ENCODE data around the gene SLC15A4.

Gene SLC15A4

DNA sequence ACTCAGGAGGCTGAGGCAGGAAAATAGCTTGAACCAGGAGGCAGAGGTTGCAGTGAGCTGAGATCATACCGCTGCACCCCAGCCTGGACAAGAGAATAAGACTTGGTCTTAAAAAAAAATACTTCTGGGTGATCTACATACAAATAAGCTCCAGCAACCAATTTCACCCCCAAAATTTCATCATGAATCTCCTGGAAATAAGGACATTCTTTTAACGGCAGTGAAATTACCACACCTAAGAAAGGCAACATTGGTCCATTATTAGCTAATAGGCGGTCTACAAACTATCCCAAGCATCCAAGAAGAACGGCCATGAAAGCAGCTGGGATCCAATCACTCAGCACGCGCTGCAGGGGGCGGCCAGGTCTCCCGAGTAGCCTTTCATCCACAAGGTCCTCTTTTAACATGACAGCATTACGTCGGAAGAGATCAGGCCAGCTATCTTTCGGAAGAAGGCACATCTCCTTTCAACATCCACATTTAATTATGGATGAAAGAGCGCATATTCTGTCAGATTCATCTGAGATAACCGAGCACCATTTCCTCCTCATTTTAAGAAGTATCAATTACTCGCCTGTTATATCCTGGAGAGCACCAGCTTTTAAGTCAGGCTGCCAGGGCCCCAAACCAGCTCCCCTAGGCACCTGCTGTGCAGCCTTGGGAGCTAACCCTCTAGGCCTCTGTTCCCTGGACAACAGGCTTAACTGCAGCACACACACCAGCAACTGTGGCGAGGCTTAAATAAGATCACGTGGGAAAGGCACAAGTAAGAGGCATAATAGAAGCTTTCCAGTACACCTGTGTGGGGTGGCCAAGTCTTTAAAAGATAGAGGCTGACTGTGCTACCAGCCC, 4.2 kb downstream of the SLC15A4 start:
- Histone ChIP-seq H3K27me3 (ENCODE audit: low read length) (no peaks in the 10 kb centered on the region), H3K9me3 (ENCODE audit: insufficient read depth, low read length) (no peaks in the 10 kb centered on the region), H3K79me2 (ENCODE audit: insufficient read depth, low read length) (peaks cover 89% of the 10 kb centered on the region), H3K4me3 (ENCODE audit: insufficient read depth, low read length, poor library complexity, severe bottlenecking) (no peak overlapping the region), H3K4me2 (ENCODE audit: low read depth, low read length, poor library complexity, severe bottlenecking) (peak overlapping the region; percentile 99), H2AFZ (ENCODE audit: low read depth, low read length, severe bottlenecking) (no peak overlapping the region), H3F3A (ENCODE audit: insufficient read depth) (peaks cover 52% of the 10 kb centered on the region), H3K27ac (ENCODE audit: low read depth, low read length) (peak overlapping the region; percentile 98), H3K9me2 (replicated peaks; ENCODE audit: insufficient read depth, low read length) (no peaks in the 10 kb centered on the region), H4K20me1 (ENCODE audit: low read depth, low read length) (peaks cover 6% of the 10 kb centered on the region; the same call in 1 of the 2 replicates), H3K9ac (ENCODE audit: low read length) (peak overlapping the region; percentile 97; the same call in 1 of the 2 replicates), H3K36me3 (ENCODE audit: low read length) (0 out of 2 replicates have a peak, but pooled peaks cover 5% of the 10 kb centered on the region)
- no peak for TF ChIP-seq EZH2phosphoT487 (conservative IDR thresholded peaks at IDR 0.05; ENCODE audit: low read length)
- TF ChIP-seq, protein P1, sequence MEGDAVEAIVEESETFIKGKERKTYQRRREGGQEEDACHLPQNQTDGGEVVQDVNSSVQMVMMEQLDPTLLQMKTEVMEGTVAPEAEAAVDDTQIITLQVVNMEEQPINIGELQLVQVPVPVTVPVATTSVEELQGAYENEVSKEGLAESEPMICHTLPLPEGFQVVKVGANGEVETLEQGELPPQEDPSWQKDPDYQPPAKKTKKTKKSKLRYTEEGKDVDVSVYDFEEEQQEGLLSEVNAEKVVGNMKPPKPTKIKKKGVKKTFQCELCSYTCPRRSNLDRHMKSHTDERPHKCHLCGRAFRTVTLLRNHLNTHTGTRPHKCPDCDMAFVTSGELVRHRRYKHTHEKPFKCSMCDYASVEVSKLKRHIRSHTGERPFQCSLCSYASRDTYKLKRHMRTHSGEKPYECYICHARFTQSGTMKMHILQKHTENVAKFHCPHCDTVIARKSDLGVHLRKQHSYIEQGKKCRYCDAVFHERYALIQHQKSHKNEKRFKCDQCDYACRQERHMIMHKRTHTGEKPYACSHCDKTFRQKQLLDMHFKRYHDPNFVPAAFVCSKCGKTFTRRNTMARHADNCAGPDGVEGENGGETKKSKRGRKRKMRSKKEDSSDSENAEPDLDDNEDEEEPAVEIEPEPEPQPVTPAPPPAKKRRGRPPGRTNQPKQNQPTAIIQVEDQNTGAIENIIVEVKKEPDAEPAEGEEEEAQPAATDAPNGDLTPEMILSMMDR (IDR thresholded peaks at IDR 0.05; ENCODE audit: insufficient read depth, low read length, poor library complexity, severe bottlenecking) = no peak

DNA sequence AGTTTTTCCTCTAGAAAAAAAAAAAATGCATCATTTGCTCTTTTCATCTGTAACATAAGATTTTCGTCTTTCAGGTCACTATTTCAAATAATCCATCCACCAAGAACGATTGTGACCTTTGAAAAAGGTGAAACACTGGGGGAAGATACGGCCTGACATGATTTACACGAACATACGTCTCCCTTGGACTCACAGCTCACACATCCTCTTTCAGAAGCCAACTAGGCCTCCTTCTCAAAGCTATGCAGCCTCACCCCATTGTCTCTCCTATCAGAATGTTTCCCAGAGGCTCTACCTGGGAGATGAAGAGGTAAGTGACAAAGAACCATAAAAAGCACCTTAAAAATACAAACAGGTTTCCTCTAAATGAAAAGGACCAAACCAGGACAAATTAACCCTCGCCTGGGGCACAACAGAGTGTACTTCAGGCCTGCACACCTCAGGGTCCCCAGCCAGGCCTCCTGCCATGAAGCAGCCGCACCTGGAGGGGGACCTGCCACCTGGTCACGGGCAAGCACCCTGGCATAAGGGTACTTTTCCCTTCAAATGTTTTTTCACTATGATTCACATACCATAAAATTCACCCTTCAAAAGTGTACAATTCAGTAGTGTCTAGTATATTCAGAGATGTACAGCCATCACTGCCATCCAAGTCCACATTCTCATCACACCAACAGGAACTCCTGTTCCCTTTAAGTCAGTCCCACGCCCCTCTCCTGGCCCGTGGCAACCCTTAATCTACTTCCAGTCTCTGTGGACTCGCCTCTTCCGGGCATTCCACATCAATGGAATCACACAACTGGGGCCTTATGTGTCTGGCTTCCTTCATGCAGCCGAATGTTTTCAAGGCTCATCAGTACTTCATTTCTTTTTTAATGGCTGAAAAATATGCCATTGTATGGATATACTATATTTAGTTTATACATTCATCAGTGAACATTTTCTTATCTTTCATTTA, 5.4 kb downstream of the SLC15A4 start:
- Histone ChIP-seq H3K27ac (ENCODE audit: low read depth, low read length) (peak overlapping the region; percentile 98), H3K4me3 (ENCODE audit: insufficient read depth, low read length, poor library complexity, severe bottlenecking) (peak overlapping the region; percentile 38), H4K20me1 (ENCODE audit: low read depth, low read length) (peaks cover 6% of the 10 kb centered on the region; the same call in 1 of the 2 replicates), H3K79me2 (ENCODE audit: insufficient read depth, low read length) (peaks cover 100% of the 10 kb centered on the region), H3K36me3 (ENCODE audit: low read length) (peaks cover 11% of the 10 kb centered on the region), H2AFZ (ENCODE audit: low read depth, low read length, severe bottlenecking) (no peak overlapping the region), H3K27me3 (ENCODE audit: low read length) (no peaks in the 10 kb centered on the region), H3K4me2 (ENCODE audit: low read depth, low read length, poor library complexity, severe bottlenecking) (peak overlapping the region; percentile 99), H3K9ac (ENCODE audit: low read length) (peak overlapping the region; percentile 41), H3K9me2 (replicated peaks; ENCODE audit: insufficient read depth, low read length) (no peaks in the 10 kb centered on the region), H3K9me3 (ENCODE audit: insufficient read depth, low read length) (no peaks in the 10 kb centered on the region), H3F3A (ENCODE audit: insufficient read depth) (peaks cover 52% of the 10 kb centered on the region)
- TF ChIP-seq, protein P1 (IDR thresholded peaks at IDR 0.05; ENCODE audit: insufficient read depth, low read length, poor library complexity, severe bottlenecking) = no peak
- no peak for TF ChIP-seq EZH2phosphoT487 (conservative IDR thresholded peaks at IDR 0.05; ENCODE audit: low read length)

DNA sequence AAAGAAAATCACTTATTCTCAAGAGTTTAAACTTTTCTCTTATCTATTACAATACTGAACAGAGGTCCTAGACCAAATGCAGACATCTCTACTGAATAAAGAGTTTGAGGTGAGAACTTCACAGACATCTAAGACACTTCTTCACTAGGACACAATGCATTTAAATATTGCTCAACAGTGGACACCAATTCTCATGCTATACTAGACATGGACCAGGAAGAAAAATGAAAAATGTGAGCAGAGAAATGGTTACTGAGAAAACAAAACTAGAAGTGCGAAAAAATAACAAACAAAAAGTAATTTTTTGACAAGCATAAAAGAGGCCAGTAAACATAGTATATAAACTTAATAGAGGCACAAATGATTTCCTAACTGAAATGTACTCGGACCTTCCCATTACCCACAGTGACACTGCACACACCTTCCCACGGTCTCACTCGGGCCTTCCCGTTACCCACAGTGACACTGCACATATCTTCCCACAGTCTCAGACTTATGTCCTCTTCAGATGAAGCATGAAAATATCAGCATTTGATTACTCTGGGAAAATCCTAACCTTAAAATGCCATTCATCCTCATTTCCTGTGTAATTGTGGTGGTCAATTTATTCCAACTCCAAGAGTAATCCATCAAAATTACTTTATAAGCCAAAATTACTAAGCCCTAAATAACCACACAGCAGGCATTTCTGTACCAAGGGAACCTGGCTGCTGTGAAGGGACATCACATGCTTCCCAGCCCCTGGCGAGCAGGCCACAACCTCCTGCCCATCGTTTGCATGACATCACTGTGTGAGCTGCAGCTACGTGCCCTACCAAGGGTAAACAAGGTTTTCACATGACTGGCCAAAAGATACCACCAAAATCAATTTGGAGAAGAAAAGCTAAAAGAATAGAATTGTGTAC, 6.4 kb downstream of the SLC15A4 start:
- Histone ChIP-seq H3K9me3 (ENCODE audit: insufficient read depth, low read length) (no peaks in the 10 kb centered on the region), H3K9ac (ENCODE audit: low read length) (peak overlapping the region; percentile 41), H3K4me3 (ENCODE audit: insufficient read depth, low read length, poor library complexity, severe bottlenecking) (peak overlapping the region; percentile 38), H3F3A (ENCODE audit: insufficient read depth) (peaks cover 46% of the 10 kb centered on the region), H4K20me1 (ENCODE audit: low read depth, low read length) (peaks cover 6% of the 10 kb centered on the region; the same call in 1 of the 2 replicates), H3K36me3 (ENCODE audit: low read length) (peaks cover 12% of the 10 kb centered on the region), H3K4me2 (ENCODE audit: low read depth, low read length, poor library complexity, severe bottlenecking) (peak overlapping the region; percentile 99), H3K27me3 (ENCODE audit: low read length) (no peaks in the 10 kb centered on the region), H3K79me2 (ENCODE audit: insufficient read depth, low read length) (peaks cover 100% of the 10 kb centered on the region), H3K27ac (ENCODE audit: low read depth, low read length) (peak overlapping the region; percentile 98), H3K9me2 (replicated peaks; ENCODE audit: insufficient read depth, low read length) (no peaks in the 10 kb centered on the region), H2AFZ (ENCODE audit: low read depth, low read length, severe bottlenecking) (no peak overlapping the region)
- TF ChIP-seq EZH2phosphoT487 (conservative IDR thresholded peaks at IDR 0.05; ENCODE audit: low read length) = no peak
- TF ChIP-seq, protein P1 (IDR thresholded peaks at IDR 0.05; ENCODE audit: insufficient read depth, low read length, poor library complexity, severe bottlenecking) = no peak
